Inflammatory macrophage treated with lipopolysaccharide for 1 hour (primary cell): ENCODE results near the gene CEP19.

ENCODE experiments used
- DNase-seq, 2 donors: peaks; one replicate each; pipeline ENCODE4 v3.0.0-alpha.2; 2020 to 2022

CEP19 gene

GRCh38 chr3:196662711-196663571 lies 49.1 kb downstream of the CEP19 start:
- no peak for DNase-seq

GRCh38 chr3:196662033-196662432 lies 50.0 kb downstream of the CEP19 start:
- no peak for DNase-seq

GRCh38 chr3:196661400-196661799 lies 50.6 kb downstream of the CEP19 start:
- no peak for DNase-seq

GRCh38 chr3:196660381-196661166 lies 51.5 kb downstream of the CEP19 start:
- no peak for DNase-seq

GRCh38 chr3:196659901-196660351 lies 52.1 kb downstream of the CEP19 start:
- no peak for DNase-seq
